Type B pancreatic cell (in vitro differentiated cells): ENCODE results near the gene LINGO1. TPM values are rescaled to one million over a fixed set of nuclear protein-coding genes. Genes with fewer than 3 reads are reported as not detected.
A peak's percentile ranks its signal among the peaks of the same experiment; 100 is the strongest.

Source experiments
- DNase-seq: peaks from one replicate; pipeline ENCODE4 v3.0.0; 2021; ENCODE audit warnings: mixed read lengths; ENCODE audit not compliant: unreplicated experiment; ENCODE audit errors: extremely low spot score
- H3K27ac Mint-ChIP-seq: 2 replicates; pipeline ENCODE4 v1.8.0; 2021; ENCODE audit warnings: mild to moderate bottlenecking, mixed read lengths
- H3K27me3 Mint-ChIP-seq: 2 replicates; pipeline ENCODE4 v1.8.0; 2021; ENCODE audit warnings: mixed read lengths
- H3K36me3 Mint-ChIP-seq: 2 replicates; pipeline ENCODE4 v1.8.0; 2021; ENCODE audit warnings: mixed read lengths
- H3K4me1 Mint-ChIP-seq: one replicate; pipeline ENCODE4 v1.8.0; 2021; ENCODE audit warnings: mixed read lengths; ENCODE audit not compliant: unreplicated experiment
- H3K4me3 Mint-ChIP-seq: 2 replicates; pipeline ENCODE4 v1.8.0; 2021; ENCODE audit warnings: mild to moderate bottlenecking, mixed read lengths
- H3K9me3 Mint-ChIP-seq: 2 replicates; pipeline ENCODE4 v1.8.0; 2021; ENCODE audit warnings: mixed read lengths
- CTCF ChIP-seq: fragments of 200-600 bp; sonication (generic); conservative IDR thresholded peaks from 2 replicates; pipeline ENCODE4 v1.5.0; 2021; ENCODE audit warnings: antibody characterized with exemption, mild to moderate bottlenecking
- total RNA-seq: library from RNA; stranded (reverse); gene quantifications from 2 replicates; pipeline ENCODE4 v1.2.1, GENCODE V29; 2021; ENCODE audit warnings: low replicate concordance

LINGO1 gene
- total RNA-seq, 1 donor from 2014 or later = 19.6 TPM

GRCh38 chr15:77659350-77660321, 26.9 kb upstream of the LINGO1 start:
- H3K27me3 Mint-ChIP-seq = peaks cover 17% of the 10 kb centered on the region
- no peak overlapping the region for H3K4me3 Mint-ChIP-seq
- no peak for DNase-seq
- no peaks in the 10 kb centered on the region for H3K36me3 Mint-ChIP-seq
- peak; percentile 70 for TF ChIP-seq CTCF
- H3K27ac Mint-ChIP-seq = no peak overlapping the region
- H3K4me1 Mint-ChIP-seq = no peaks in the 10 kb centered on the region
- no peaks in the 10 kb centered on the region for H3K9me3 Mint-ChIP-seq

GRCh38 chr15:77658304-77658703, 25.6 kb upstream of the LINGO1 start:
- H3K27me3 Mint-ChIP-seq = peaks cover 20% of the 10 kb centered on the region
- H3K9me3 Mint-ChIP-seq = no peaks in the 10 kb centered on the region
- H3K36me3 Mint-ChIP-seq = no peaks in the 10 kb centered on the region
- TF ChIP-seq CTCF = no peak
- H3K27ac Mint-ChIP-seq = peak overlapping the region; percentile 3
- DNase-seq = no peak
- H3K4me1 Mint-ChIP-seq = no peaks in the 10 kb centered on the region
- no peak overlapping the region for H3K4me3 Mint-ChIP-seq

GRCh38 chr15:77657634-77658238, 25.0 kb upstream of the LINGO1 start:
- peaks cover 20% of the 10 kb centered on the region for H3K27me3 Mint-ChIP-seq
- no peaks in the 10 kb centered on the region for H3K36me3 Mint-ChIP-seq

GRCh38 chr15:77656294-77656693, 23.6 kb upstream of the LINGO1 start:
- H3K9me3 Mint-ChIP-seq = no peaks in the 10 kb centered on the region
- no peaks in the 10 kb centered on the region for H3K36me3 Mint-ChIP-seq
- peaks cover 20% of the 10 kb centered on the region for H3K27me3 Mint-ChIP-seq
- H3K4me1 Mint-ChIP-seq = no peaks in the 10 kb centered on the region
- H3K4me3 Mint-ChIP-seq = no peak overlapping the region
- no peak for DNase-seq
- TF ChIP-seq CTCF = no peak
- no peak overlapping the region for H3K27ac Mint-ChIP-seq

More at GRCh38 chr15:77657634-77658238, 25.0 kb upstream of the LINGO1 start:
- Mint-ChIP-seq H3K27ac (no peak overlapping the region), H3K4me1 (no peaks in the 10 kb centered on the region), H3K9me3 (no peaks in the 10 kb centered on the region), H3K4me3 (no peak overlapping the region)
- no peak for DNase-seq
- TF ChIP-seq CTCF = no peak

GRCh38 chr15:77654975-77655374, 22.3 kb upstream of the LINGO1 start:
- Mint-ChIP-seq H3K27me3 (peaks cover 23% of the 10 kb centered on the region), H3K9me3 (no peaks in the 10 kb centered on the region), H3K4me3 (no peak overlapping the region), H3K27ac (no peak overlapping the region), H3K36me3 (no peaks in the 10 kb centered on the region), H3K4me1 (no peaks in the 10 kb centered on the region)
- DNase-seq = no peak
- peak; percentile 65 for TF ChIP-seq CTCF
